GM18858 (cell line): Measurements from ENCODE around the gene DMXL1.
"Not testable (repeated sequence)": the region's sequence is repeated elsewhere in the genome, so short reads cannot be mapped to it uniquely, and the experiment has no call there.

Experiments used
- ATAC-seq: cut with Tn5 transposase; IDR thresholded peaks from one replicate; pipeline ENCODE4 v1.9.1; 2021; ENCODE audit not compliant: unreplicated experiment

DMXL1 gene

GRCh38 chr5:119123280-119123679 is 52.4 kb downstream of the DMXL1 start:
- ATAC-seq: no peak

DNA sequence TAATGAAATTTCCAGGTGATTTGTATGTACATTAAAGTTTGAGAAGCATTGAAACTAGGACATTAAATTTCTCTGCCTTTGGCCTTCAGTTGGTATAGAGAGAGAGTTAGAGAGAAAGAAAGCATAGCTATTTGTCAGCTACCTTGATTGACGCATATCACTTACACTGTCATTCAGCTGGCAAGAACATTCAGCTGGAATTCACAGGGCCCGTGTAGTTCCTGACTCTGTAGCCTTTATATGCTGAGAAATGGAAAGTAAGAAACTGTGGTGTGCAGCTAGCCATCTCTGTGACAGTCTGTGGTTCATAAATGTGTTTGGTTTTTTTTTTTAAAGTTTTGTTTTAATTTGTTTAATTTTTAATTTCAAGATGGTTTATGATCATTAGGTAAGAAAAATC is 58.9 kb downstream of the DMXL1 start:
- no peak for ATAC-seq

GRCh38 chr5:119131530-119132304 is 60.8 kb downstream of the DMXL1 start:
- ATAC-seq: no peak

DNA sequence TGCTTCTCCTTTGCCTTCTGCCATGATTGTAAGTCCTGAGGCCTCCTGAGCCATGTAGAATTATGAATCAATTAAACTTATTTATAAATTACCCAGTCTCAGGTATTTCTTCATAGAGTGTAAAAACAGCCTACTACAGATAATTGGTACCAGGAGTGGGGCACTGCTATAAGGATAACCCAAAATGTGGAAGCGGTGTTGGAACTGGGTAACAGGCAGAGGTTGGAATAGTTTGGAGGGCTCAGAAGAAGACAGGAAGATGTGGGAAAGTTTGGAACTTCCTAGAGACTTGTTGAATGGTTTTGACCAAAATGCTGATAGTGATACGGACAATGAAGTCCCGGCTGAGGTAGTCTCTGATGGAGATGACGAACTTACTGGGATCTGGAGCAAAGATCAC is 64.9 kb downstream of the DMXL1 start:
- not testable (repeated sequence) for ATAC-seq

GRCh38 chr5:119136666-119137318 is 65.9 kb downstream of the DMXL1 start:
- ATAC-seq: no peak

DNA sequence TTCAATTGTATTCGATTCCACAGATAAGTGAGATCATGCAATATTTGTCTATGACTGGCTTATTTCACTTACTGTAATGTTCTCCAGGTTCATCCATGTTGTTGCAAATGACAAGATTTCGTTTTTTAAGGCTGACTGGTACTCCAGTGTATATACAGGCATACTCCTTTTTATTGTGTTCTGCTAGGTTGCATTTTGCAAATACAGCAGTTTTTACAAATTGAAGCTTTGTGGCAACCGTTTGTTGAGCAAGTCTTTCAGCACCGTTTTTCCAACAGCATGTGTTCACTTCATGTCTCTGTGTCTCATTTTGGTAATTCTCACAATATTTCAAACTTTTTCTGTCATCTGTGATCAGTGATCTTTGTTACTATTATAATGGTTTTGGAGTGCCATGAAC is 82.7 kb downstream of the DMXL1 start:
- ATAC-seq: no peak

DNA sequence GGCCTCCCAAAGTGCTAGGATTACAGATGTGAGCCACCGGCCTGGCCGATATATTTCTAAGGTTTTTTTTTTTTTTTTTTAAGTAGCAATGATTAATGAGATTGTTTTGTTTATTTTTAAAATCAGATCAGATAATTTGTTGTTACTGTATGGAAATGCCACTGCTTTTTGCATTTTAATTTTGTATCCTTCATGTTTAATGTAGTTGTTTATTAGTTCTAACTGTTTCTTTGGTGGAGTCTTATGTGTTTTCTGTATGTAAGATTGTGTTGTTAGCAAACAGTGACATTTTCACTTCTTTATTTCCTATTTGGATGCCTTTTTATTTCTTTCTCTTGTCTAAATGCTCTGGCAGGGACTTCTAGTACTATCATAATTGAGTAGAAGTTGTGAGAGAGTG is 87.3 kb downstream of the DMXL1 start:
- ATAC-seq: no peak

- no peak for ATAC-seq
These were observed 90.5 kb downstream of the DMXL1 start for GRCh38 chr5:119161430-119161829.

DNA sequence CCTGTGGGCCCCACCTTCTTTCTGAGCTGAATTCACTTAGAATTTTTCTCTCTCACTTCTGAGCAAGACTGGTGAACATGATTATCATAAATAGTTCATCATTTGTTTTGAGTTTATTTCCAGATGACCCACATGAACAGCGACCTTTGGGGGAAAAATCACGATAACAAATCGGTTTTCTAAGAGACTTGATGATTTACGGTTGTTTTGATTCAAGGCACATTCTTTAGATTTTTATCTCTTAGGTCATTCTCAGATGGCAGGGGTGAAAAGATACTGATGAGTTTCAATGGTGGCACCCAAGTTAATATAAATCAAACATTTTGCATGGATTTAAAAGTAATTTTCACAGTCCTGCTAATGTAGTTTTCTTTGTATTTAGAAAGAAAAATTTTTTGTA is 95.1 kb downstream of the DMXL1 start:
- no peak for ATAC-seq

DNA sequence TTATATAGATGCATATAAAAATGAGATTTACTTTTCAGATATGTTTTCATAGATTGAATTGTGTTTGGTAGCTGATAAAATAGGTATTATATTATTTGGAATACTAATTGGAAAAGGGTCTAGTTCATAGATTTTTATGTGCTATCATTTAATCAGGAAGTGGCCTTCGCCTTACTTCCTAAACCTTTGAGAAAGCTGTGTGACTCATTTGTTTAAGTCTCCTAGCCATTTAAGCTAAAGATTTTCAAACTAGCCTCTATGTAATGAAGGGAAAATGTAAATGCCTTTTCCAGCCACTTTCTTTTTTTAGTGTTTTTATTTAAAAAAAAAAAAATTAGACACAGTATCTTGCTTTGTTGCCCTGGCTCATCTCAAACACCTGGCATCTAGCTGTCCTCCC is 97.5 kb downstream of the DMXL1 start:
- no peak for ATAC-seq

DNA sequence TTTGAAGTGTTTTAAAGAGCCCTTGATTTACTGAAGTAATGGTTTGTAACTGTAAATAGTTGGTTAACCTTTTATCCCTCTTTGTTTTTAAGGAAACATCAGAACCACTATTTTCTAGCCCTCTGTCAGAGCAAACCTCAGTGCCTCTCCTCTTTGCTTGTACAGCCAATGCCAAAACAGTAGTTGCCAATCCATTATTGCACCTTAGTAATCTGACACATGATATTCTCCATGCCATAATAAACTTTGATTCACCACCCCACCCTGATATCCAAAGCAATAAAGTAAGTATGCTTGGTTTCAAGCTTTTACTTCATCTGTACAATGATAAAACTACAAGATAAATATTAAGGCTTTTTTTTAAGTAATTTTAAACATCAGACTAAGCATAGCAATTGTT is 100.8 kb downstream of the DMXL1 start:
- no peak for ATAC-seq

DNA sequence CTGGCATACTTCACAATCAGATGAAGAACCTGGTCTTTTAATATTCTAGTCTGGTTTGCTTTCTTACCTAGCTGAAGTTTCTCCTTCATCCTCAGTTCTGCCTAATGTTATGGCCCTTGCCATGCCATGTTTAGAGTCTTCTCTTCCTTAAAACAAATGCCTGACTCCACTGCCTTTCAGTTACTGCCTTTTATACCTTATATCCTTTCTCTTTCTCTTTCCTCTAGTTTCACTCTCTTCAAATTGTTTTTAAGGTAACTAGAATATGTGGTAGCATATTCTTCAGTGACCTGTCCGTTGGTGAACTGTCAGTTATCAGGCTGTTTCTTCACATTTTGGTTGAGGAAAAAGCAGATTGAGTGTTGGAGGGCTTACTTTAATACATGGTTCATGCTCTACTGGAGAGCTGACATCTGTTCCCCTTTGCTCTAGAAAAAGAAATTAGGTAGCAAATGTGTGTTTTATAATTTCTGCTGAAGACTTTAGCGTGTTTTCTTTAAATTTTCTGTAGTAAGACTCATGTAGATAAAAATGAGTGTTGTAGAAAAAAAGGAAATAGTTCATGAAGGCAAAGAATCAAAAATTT is 103.8 kb downstream of the DMXL1 start:
- no peak for ATAC-seq

- no peak for ATAC-seq
These were observed 105.9 kb downstream of the DMXL1 start for GRCh38 chr5:119176785-119177184.

DNA sequence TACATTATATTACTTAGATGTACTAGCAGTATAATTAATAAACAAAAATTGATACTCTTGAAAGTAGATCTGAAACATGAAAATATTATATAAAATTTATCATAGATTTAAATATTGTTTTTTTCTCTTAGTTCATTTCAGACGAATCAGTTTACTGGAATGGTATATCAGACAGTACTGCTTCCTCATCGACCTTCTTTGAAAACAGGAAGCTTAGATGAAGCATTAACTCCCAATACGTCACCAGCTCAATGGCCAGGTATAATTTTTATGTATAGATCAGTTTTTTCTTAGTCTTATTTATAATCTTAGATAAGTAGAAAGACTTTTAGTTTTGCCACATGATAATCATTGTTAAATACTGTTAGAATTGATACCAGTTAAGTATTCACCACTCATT is 106.3 kb downstream of the DMXL1 start:
- ATAC-seq: no peak

GRCh38 chr5:119178435-119178834 is 107.5 kb downstream of the DMXL1 start:
- ATAC-seq: no peak

GRCh38 chr5:119179857-119180641 is 109.2 kb downstream of the DMXL1 start:
- no peak for ATAC-seq

- ATAC-seq: not testable (repeated sequence)
These were observed 114.6 kb downstream of the DMXL1 start for GRCh38 chr5:119185512-119185911.

DNA sequence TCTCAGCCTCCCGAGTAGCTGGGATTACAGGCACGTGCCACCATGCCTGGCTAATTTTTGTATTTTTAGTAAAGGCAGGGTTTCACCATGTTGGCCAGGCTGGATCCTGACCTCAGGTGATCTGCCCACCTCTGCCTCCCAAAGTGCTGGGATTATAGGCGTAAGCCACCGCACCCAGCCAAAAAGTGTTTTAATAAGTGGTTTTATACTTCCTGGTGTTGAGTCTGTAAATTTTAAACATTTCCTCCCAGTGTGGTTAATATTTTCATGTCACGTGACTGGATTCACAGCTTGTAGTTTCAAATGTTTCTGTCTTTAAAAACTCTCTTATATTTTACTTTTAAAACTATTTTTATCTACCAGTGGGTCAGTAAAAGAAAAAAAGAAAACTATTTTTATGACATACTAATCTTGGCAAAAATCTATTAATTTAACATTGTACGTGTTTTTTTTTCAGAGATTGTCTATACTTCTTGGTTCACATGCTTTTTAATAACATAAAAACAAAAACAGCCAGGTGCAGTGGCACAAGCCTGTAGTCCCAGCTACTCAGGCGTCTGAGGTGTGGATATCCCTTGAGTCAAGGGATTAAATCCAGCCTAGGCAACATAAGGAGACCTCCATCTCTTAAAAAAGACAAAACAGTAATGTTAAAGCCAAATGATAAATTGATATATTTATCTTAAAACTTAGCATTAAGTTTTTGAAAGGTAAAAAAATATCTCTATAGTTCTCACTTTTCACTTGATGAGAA is 117.1 kb downstream of the DMXL1 start:
- ATAC-seq: no peak

DNA sequence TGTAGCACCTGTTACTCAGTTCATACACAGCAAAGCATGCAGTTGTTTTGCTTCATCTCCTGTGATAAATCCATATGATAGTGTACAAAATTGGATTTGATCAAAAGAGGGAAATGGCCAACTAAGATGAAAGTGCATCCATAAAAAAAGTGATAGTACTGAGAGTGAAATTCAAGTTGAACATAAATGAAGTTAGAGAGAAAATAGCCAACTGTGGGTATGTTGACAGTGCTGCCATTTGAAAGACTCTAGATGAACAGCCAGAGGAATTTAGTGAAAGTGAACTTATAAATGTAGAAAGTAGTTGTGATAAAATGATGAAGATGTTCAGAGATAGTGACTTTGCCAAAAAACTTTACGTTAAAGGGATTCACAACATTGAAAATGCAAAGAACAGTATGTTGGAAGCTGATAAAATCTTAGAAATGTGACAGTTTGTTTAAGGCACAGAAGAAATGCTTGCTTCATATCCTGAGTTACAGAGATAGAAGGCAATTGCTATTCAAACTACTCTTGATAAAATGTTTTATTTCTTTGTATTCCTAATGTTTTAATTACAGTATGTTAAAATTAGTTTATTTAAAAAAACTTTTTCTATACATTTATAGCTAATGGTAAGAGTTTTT is 119.7 kb downstream of the DMXL1 start:
- no peak for ATAC-seq

GRCh38 chr5:119191944-119192343 is 121.1 kb downstream of the DMXL1 start:
- no peak for ATAC-seq
